ENCODE measurements around the gene ETS2. TPM values are rescaled to one million over a fixed set of nuclear protein-coding genes. Genes with fewer than 3 reads are reported as not detected.

Gene ETS2
- polyA plus RNA-seq, 1 donor from 2014 or later, result 11.6 TPM

- Histone ChIP-seq H3K27ac (ENCODE audit: low read length) (no peak overlapping the region), H3F3A (ENCODE audit: insufficient read depth, low read length, poor library complexity, severe bottlenecking) (no peaks in the 10 kb centered on the region), H3K9me2 (ENCODE audit: insufficient read depth, low read length) (no peaks in the 10 kb centered on the region), H3K79me2 (replicated peaks; ENCODE audit: insufficient read depth, low read length) (peaks cover 7% of the 10 kb centered on the region), H4K20me1 (ENCODE audit: insufficient read depth) (no peaks in the 10 kb centered on the region), H3K27me3 (ENCODE audit: insufficient read depth, low read depth, low read length) (no peaks in the 10 kb centered on the region), H2AFZ (ENCODE audit: low read depth, low read length) (no peak overlapping the region), H3K4me3 (ENCODE audit: low read length) (no peak overlapping the region), H3K9me3 (ENCODE audit: low read length) (no peaks in the 10 kb centered on the region), H3K4me2 (ENCODE audit: low read length) (no peak overlapping the region), H3K36me3 (ENCODE audit: insufficient read depth, low read length) (peaks cover 4% of the 10 kb centered on the region), H3K9ac (ENCODE audit: low read length) (no peak overlapping the region)
- TF ChIP-seq EP300 (conservative IDR thresholded peaks at IDR 0.05; ENCODE audit: poor library complexity, severe bottlenecking), result no peak
- TF ChIP-seq, protein P1, sequence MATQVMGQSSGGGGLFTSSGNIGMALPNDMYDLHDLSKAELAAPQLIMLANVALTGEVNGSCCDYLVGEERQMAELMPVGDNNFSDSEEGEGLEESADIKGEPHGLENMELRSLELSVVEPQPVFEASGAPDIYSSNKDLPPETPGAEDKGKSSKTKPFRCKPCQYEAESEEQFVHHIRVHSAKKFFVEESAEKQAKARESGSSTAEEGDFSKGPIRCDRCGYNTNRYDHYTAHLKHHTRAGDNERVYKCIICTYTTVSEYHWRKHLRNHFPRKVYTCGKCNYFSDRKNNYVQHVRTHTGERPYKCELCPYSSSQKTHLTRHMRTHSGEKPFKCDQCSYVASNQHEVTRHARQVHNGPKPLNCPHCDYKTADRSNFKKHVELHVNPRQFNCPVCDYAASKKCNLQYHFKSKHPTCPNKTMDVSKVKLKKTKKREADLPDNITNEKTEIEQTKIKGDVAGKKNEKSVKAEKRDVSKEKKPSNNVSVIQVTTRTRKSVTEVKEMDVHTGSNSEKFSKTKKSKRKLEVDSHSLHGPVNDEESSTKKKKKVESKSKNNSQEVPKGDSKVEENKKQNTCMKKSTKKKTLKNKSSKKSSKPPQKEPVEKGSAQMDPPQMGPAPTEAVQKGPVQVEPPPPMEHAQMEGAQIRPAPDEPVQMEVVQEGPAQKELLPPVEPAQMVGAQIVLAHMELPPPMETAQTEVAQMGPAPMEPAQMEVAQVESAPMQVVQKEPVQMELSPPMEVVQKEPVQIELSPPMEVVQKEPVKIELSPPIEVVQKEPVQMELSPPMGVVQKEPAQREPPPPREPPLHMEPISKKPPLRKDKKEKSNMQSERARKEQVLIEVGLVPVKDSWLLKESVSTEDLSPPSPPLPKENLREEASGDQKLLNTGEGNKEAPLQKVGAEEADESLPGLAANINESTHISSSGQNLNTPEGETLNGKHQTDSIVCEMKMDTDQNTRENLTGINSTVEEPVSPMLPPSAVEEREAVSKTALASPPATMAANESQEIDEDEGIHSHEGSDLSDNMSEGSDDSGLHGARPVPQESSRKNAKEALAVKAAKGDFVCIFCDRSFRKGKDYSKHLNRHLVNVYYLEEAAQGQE (IDR thresholded peaks at IDR 0.05; ENCODE audit: borderline replicate concordance), result no peak
- no peak for TF ChIP-seq TAF1 (IDR thresholded peaks at IDR 0.05; ENCODE audit: low read depth)
- TF ChIP-seq RAD21 (conservative IDR thresholded peaks at IDR 0.05), result no peak
- TF ChIP-seq MXI1 (conservative IDR thresholded peaks at IDR 0.05; ENCODE audit: poor library complexity, severe bottlenecking), result no peak
- no peak for TF ChIP-seq SMC3 (conservative IDR thresholded peaks at IDR 0.05; ENCODE audit: poor library complexity)
Measured at GRCh38 chr21:38810034-38810825, 4.5 kb downstream of the ETS2 start.

GRCh38 chr21:38810826-38811164, 5.1 kb downstream of the ETS2 start:
- H3K4me2 ChIP-seq (ENCODE audit: low read length), result no peak overlapping the region

More at GRCh38 chr21:38810826-38811164, 5.1 kb downstream of the ETS2 start:
- Histone ChIP-seq H3K9me3 (ENCODE audit: low read length) (no peaks in the 10 kb centered on the region), H3K9ac (ENCODE audit: low read length) (no peak overlapping the region), H3K4me3 (ENCODE audit: low read length) (no peak overlapping the region), H2AFZ (ENCODE audit: low read depth, low read length) (no peak overlapping the region), H3K36me3 (ENCODE audit: insufficient read depth, low read length) (peaks cover 4% of the 10 kb centered on the region), H3K27ac (ENCODE audit: low read length) (no peak overlapping the region), H3K9me2 (ENCODE audit: insufficient read depth, low read length) (no peaks in the 10 kb centered on the region), H3K79me2 (replicated peaks; ENCODE audit: insufficient read depth, low read length) (peaks cover 7% of the 10 kb centered on the region), H3F3A (ENCODE audit: insufficient read depth, low read length, poor library complexity, severe bottlenecking) (no peaks in the 10 kb centered on the region), H4K20me1 (ENCODE audit: insufficient read depth) (no peaks in the 10 kb centered on the region), H3K27me3 (ENCODE audit: insufficient read depth, low read depth, low read length) (no peaks in the 10 kb centered on the region)
- TF ChIP-seq EP300 (conservative IDR thresholded peaks at IDR 0.05; ENCODE audit: poor library complexity, severe bottlenecking) (no peak), RAD21 (conservative IDR thresholded peaks at IDR 0.05) (no peak), SMC3 (conservative IDR thresholded peaks at IDR 0.05; ENCODE audit: poor library complexity) (no peak), POLR2AphosphoS5 (IDR thresholded peaks at IDR 0.05) (no peak), EZH2 (IDR thresholded peaks at IDR 0.05; ENCODE audit: borderline replicate concordance, insufficient read depth, low read length, poor library complexity, severe bottlenecking) (no peak), MXI1 (conservative IDR thresholded peaks at IDR 0.05; ENCODE audit: poor library complexity, severe bottlenecking) (no peak), TAF1 (IDR thresholded peaks at IDR 0.05; ENCODE audit: low read depth) (no peak)
- TF ChIP-seq, protein P2, sequence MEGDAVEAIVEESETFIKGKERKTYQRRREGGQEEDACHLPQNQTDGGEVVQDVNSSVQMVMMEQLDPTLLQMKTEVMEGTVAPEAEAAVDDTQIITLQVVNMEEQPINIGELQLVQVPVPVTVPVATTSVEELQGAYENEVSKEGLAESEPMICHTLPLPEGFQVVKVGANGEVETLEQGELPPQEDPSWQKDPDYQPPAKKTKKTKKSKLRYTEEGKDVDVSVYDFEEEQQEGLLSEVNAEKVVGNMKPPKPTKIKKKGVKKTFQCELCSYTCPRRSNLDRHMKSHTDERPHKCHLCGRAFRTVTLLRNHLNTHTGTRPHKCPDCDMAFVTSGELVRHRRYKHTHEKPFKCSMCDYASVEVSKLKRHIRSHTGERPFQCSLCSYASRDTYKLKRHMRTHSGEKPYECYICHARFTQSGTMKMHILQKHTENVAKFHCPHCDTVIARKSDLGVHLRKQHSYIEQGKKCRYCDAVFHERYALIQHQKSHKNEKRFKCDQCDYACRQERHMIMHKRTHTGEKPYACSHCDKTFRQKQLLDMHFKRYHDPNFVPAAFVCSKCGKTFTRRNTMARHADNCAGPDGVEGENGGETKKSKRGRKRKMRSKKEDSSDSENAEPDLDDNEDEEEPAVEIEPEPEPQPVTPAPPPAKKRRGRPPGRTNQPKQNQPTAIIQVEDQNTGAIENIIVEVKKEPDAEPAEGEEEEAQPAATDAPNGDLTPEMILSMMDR (IDR thresholded peaks at IDR 0.05; ENCODE audit: poor library complexity, severe bottlenecking), result no peak
- TF ChIP-seq, protein P1 (IDR thresholded peaks at IDR 0.05; ENCODE audit: borderline replicate concordance), result no peak

Data from neural cell (in vitro differentiated cells).